Right ventricle myocardium superior (tissue), 1 donor: Measurements from ENCODE around the gene KCNJ4. TPM values are rescaled to one million over a fixed set of nuclear protein-coding genes. Genes with fewer than 3 reads are reported as not detected.

Experiments
- ATAC-seq: fragments of 200-7000 bp; cut with Tn5 transposase; one replicate; pipeline ENCODE4 v1.9.1; 2020; ENCODE audit warnings: mild to moderate bottlenecking; ENCODE audit not compliant: poor library complexity
- DNase-seq: peaks from one replicate; pipeline ENCODE4 v3.0.0-alpha.2; 2020
- intact Hi-C: fragments of 100-400 bp; cut with DNase I; formaldehyde crosslinking; loops from one replicate; pipeline ENCODE4 v1.11.2; 2022
- long read RNA-seq: library from polyadenylated mRNA; unstranded; transcript quantifications from one replicate; pipeline ENCODE4 v2.0.0, GENCODE V29; 2021
- total RNA-seq: library from RNA; stranded (reverse); fragmentation: NEBNext Ultra II Directional; extraction: Animal tissue kit (Norgen Biotek cat#: 25700); gene quantifications from one replicate; pipeline ENCODE4 v1.2.1, GENCODE V29; 2021
- donor health status: DM: no; HTN: yes; CAD: no; lungs with severe emphysema.

Gene KCNJ4
- total RNA-seq = 16.6 TPM
- long read RNA-seq, transcript KCNJ4-201 (2 exons, 2,065 nt) = major isoform, 8 of 12 reads
- long read RNA-seq, partial matches to known transcripts = 0 of 12 reads
- long read RNA-seq, other reads (novel, unspliced or antisense) = 4 of 12 reads

- no peak for ATAC-seq
- intact Hi-C loops = no loop called here
- DNase-seq = no peak
Observed at GRCh38 chr22:38455076-38455529, at the start of gene KCNJ4. KCNJ4 (minus strand) TSS chr22:38455199; CDS start chr22:38428132, 27,067 bp downstream.

DNA sequence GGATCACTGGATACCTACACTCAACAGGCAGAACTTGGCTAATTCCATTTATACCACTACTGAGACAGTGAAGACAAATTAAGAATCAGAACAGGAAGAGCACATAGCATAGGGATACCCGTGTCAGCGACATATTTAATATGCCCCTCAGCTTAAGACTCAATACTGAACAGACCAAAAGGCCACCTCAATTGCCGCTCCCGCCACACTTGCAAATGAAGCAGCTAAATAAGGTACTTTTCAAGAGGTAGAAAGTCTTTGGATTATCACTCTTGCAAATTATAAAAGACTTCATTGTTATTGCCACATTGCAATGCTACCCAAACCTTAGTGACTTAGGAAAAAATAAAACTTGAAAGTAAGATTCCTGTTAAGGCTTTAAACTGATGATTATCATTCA, 48.0 kb upstream of the KCNJ4 start:
- intact Hi-C loops = no loop called here
- ATAC-seq = no peak
- no peak for DNase-seq

DNA sequence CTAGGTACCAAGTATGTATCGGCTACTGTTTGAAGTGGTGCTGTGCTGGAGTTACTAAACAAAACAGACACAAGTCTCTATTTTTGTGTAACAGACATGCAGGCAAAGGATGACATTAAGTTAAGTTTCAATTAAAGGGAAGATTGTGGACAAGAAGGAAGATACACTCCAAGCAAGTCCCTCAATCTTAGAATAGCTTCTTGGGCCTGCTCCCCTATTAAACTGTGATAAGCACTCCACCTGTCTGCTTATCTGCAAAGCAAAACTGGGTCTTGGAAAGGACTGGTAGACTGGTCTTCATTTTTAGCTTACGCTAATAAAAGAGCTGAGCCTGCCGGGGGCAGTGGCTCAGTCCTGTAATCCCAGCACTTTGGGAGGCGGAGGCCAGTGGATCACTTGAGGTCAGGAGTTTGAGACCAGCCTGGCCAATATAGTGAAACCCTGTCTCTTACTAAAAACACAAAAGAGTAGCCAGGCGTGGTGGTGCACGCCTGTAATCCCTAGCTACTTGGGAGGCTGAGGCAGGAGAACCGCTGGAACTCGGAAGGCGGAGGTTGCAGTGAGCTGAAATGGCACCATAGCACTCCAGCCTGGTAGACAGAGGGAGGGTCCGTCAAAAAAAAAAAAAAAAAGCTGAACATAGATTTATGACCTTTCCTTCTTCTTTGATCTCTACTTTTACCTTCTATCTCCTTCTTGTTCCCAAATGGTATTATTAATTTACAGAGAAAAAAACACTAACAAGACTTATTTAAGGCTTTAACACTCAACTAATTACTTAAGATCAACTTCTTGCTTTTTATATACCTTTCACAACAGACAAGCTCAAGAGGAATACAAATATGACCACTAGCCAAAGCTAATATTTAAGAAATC, 47.0 kb upstream of the KCNJ4 start:
- ATAC-seq = no peak
- no peak for DNase-seq
- intact Hi-C loops = no loop called here

DNA sequence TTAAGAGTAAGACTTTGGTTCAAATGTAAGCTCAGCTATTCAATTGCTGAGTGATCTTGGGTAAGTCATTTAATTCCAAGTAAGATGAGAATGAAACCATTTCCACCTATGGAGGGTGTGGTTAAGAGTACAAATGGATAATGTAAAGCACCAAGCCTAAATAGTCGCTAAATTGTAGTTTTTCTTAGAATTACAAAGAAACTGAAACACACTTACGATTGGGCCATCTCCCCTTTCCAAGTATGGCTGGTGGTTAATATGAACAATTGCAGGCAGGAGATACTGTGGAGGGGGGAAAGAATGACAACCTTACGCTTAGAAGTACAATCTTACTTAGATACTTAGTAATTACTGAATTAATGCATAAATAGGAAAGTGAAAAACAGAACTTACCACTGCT, 42.9 kb upstream of the KCNJ4 start:
- no peak for DNase-seq
- intact Hi-C loops = no loop called here
- ATAC-seq = no peak

- no peak for DNase-seq
- intact Hi-C loops = no loop called here
- ATAC-seq = no peak
Observed at GRCh38 chr22:38494939-38495338, 39.9 kb upstream of the KCNJ4 start.

DNA sequence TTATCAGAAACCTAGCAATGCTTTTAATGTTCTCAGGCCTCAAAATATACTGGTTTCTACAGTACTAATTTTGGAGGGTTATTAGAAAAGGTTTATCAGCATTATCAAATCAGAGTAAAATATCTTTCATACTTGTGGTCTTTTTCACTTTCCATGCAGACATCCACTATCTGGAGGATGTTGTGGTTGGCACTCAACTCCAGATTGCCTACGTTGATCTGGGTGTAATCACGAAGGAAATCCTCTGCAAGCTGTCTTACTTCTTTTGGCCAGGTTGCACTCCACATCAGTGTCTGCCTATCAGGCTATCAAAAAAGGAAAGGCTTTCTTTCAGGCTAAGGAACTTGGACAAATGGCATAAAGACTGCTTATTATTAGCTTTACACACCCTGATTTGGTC, 39.5 kb upstream of the KCNJ4 start:
- intact Hi-C loops = no loop called here
- no peak for DNase-seq
- no peak for ATAC-seq

DNA sequence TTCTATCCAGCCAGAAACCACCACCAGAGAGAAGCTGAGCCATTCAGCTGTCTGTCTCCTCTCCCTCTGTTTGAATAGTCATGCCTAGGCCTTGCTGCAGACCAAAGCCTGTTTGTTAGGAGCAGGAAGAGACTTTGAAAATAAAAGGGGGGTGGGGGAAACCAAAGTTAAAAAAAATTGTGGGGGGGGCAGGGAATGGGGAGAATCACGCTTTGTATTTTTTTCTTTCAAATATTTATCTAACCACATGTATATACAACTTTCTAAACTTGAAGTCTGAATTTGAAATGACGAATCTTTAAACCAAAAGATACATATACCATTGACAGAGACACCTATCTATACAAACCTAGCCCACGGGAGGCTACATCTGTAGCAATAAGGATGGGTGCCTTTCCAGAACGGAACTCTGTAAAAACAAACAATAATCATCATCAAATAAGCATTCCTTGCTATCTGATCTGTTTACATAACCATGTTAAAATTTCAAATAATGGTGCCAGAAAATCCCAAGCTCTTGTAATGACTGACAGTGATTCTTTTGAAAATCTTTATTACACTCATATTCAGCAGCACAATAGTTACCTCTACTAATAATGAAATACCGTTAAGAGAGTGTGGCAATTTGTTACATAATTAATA, 36.8 kb upstream of the KCNJ4 start:
- intact Hi-C loops = no loop called here
- no peak for ATAC-seq
- DNase-seq = no peak

- intact Hi-C loops = no loop called here
- DNase-seq = peak; percentile 64
- peak; percentile 89 for ATAC-seq
Observed at GRCh38 chr22:38490915-38491314, 35.9 kb upstream of the KCNJ4 start.

DNA sequence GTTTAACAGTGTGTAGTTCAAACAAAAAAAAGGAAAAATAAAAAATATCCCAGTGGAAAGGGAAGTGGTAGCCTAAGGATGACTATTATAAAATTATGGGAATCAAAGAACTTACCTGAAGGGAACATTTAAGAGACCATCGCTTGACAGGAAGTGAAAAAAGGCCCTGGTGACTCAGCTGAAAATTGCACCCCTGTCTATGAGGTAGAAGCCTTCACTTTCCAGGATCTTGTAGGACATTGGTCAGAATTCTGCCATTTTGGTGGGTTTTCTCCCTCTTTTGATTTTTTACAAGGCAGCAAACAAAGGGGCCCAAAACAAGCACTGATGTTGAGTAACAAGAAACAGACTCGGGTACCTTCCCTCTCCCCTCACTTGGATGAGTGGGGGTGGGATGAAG, 35.5 kb upstream of the KCNJ4 start:
- no peak for DNase-seq
- intact Hi-C loops = no loop called here
- ATAC-seq = no peak

GRCh38 chr22:38489561-38490145, 34.7 kb upstream of the KCNJ4 start:
- no peak for DNase-seq
- intact Hi-C loops = no loop called here
- peak; percentile 4 for ATAC-seq

DNA sequence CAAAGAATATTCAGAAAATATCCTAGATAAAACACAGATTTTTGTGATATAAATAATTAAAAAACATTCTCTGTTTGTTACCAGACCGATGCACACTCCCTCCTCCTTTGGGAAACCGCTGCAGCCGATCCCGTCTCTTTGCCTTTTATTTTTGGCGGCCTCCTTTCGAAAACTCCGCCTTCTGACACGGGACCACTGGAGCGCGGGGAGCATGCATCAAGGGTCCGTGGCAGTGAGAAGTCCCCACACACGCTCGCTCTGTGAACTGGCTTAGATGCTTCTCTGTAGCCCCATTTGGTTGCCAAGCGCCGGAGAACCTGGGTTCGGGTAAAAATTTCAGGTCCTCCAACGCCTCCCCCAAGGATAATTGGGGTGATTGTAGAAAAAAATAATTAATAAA, 34.1 kb upstream of the KCNJ4 start:
- DNase-seq (no peak), ATAC-seq (no peak)
- intact Hi-C loops = no loop called here

- no peak for DNase-seq
- no peak for ATAC-seq
- intact Hi-C loops = no loop called here
Observed at GRCh38 chr22:38487946-38488345, 32.9 kb upstream of the KCNJ4 start.

GRCh38 chr22:38485783-38486182, 30.8 kb upstream of the KCNJ4 start:
- ATAC-seq (peak; percentile 26), DNase-seq (no peak)
- intact Hi-C loops = no loop called here

GRCh38 chr22:38484244-38484643, 29.2 kb upstream of the KCNJ4 start:
- intact Hi-C loops = no loop called here
- ATAC-seq (no peak), DNase-seq (no peak)

DNA sequence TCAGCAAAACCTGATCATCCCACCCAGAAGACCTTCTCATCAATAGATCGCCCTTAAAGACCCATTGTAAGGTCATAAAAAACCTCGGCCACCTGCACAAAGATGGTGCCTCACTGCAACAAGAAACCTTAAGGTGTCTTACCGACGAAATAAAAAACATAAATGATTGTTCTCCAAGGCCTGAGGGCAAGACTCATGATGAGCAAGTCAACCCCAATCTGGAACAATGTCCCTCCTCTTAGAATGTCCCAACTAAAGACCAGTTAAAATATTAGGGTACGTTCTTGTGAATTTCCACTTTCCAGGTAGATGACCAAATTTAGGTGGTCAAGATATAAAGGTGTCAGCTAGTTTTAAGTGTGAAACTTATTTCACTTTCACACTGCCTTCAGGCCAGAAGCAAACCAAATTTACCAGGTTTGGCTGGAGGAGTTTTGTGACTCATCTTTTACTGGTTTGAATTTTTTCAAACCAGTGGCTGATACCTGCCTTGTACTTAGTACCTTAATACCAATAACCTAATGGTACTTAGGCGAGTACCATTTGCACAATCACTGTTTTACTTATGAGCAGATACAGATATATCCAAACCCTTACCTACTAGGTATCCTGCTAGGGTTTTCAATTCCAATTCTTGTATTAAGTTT, 27.8 kb upstream of the KCNJ4 start:
- DNase-seq = no peak
- ATAC-seq = no peak
- intact Hi-C loops = no loop called here

DNA sequence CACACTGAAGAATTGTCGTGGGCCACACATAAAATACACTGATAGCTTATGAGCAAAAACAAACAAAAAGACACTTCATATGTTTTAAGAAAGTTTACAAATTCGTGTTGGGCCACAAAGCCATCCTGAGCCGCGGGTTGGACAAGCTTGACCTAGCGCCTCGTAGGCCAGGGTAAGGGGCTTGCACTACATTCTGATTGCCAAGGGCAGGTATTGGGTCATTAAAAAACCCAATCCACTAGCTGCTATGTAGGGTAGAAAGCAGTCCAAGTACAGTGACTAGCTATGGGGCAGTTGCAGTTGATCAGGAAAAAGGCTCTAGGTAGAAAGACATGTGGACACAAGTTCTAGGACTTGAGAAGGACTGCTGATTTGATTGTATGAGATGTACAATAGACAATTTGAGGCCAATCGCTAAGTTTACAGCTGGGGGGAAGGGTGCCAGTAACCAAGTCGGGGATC, 26.9 kb upstream of the KCNJ4 start:
- intact Hi-C loops = no loop called here
- DNase-seq (no peak), ATAC-seq (no peak)

DNA sequence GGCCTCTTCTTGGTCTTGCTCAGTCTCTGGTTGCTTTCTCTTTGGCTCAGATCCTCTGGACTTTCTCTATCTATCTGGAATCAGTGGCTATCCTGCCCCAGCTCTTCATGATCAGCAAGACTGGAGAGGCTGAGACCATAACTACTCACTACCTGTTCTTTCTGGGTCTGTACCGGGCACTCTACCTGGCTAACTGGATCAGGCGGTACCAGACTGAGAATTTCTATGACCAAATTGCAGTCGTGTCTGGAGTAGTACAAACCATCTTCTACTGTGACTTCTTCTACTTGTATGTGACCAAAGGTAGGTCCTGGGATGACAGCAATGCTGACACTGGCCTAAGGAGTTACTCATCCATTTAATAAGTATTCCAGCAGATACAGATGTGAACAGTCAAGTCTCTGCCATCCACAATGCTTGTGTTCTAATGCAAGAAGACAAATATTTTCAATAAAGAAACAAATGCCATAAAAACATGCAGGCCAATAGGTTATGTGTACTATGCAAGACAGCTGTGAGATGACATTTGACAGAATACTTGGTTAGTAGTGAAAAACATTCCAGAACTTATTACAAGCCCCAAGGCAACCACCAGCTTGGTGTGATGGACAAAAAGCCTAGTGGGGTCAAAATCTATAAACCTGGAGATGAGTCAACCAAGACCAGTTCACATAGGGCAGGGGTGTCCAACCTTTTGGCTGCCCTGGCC, 26.3 kb upstream of the KCNJ4 start:
- intact Hi-C loops = no loop called here
- ATAC-seq = no peak
- DNase-seq = no peak

- DNase-seq (no peak), ATAC-seq (no peak)
- intact Hi-C loops = no loop called here
Observed at GRCh38 chr22:38479096-38479837, 24.3 kb upstream of the KCNJ4 start.
